GM19023 (cell line): ENCODE data around the gene SLC11A1.

Source experiments
- ATAC-seq: cut with Tn5 transposase; IDR thresholded peaks from one replicate; pipeline ENCODE4 v1.9.1; 2021; ENCODE audit warnings: mild to moderate bottlenecking, moderate library complexity; ENCODE audit not compliant: unreplicated experiment

The SLC11A1 gene

DNA sequence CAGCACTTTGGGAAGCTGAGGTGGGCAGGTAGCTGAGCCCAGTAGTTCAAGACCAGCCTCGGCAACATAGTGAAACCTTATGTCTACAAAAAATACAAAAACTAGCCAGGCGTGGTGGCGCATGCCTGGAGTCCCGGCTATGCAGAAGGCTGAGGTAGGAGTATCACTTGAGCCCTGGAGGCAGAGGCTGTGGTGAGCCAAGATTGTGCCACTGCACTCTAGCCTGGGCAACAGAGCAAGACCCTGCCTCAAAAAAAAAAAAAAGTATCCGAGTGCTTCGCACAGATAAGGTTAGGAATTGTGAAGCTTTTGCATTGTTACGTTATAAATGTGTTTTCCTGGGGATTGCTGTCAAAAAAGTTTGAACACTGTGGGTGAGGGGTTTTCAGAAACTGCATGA lies 21.7 kb downstream of the SLC11A1 start:
- no peak for ATAC-seq

DNA sequence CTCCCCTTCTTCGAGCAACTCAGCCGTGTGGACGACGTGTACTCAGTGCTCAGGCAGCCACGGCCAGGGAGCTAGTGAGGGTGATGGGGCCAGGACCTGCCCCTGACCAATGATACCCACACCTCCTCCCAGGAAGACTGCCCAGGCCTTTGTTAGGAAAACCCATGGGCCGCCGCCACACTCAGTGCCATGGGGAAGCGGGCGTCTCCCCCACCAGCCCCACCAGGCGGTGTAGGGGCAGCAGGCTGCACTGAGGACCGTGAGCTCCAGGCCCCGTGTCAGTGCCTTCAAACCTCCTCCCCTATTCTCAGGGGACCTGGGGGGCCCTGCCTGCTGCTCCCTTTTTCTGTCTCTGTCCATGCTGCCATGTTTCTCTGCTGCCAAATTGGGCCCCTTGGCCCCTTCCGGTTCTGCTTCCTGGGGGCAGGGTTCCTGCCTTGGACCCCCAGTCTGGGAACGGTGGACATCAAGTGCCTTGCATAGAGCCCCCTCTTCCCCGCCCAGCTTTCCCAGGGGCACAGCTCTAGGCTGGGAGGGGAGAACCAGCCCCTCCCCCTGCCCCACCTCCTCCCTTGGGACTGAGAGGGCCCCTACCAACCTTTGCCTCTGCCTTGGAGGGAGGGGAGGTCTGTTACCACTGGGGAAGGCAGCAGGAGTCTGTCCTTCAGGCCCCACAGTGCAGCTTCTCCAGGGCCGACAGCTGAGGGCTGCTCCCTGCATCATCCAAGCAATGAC lies 22.4 kb downstream of the SLC11A1 start:
- no peak for ATAC-seq

DNA sequence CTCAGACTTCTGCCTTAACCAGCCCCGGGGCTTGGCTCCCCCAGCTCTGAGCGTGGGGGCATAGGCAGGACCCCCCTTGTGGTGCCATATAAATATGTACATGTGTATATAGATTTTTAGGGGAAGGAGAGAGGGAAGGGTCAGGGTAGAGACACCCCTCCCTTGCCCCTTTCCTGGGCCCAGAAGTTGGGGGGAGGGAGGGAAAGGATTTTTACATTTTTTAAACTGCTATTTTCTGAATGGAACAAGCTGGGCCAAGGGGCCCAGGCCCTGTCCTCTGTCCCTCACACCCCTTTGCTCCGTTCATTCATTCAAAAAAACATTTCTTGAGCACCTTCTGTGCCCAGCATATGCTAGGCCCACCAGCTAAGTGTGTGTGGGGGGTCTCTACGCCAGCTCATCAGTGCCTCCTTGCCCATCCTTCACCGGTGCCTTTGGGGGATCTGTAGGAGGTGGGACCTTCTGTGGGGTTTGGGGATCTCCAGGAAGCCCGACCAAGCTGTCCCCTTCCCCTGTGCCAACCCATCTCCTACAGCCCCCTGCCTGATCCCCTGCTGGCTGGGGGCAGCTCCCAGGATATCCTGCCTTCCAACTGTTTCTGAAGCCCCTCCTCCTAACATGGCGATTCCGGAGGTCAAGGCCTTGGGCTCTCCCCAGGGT lies 23.1 kb downstream of the SLC11A1 start:
- no peak for ATAC-seq

DNA sequence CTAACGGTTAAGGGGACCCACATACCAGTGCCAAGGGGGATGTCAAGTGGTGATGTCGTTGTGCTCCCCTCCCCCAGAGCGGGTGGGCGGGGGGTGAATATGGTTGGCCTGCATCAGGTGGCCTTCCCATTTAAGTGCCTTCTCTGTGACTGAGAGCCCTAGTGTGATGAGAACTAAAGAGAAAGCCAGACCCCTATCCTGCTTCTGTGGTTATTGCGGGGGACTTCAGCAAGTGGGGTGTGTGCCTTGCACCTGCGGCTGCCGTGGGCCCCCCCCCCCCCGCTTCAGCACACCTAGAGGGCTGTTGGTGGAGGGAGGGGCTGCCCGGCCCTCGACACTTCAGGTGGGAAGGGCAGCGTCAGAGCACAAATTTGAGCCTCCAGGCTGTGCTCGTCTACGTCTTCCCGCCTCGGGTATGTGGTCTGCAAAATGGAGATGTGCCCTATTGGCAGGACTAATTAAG lies 23.7 kb downstream of the SLC11A1 start:
- ATAC-seq = peak; percentile 19

DNA sequence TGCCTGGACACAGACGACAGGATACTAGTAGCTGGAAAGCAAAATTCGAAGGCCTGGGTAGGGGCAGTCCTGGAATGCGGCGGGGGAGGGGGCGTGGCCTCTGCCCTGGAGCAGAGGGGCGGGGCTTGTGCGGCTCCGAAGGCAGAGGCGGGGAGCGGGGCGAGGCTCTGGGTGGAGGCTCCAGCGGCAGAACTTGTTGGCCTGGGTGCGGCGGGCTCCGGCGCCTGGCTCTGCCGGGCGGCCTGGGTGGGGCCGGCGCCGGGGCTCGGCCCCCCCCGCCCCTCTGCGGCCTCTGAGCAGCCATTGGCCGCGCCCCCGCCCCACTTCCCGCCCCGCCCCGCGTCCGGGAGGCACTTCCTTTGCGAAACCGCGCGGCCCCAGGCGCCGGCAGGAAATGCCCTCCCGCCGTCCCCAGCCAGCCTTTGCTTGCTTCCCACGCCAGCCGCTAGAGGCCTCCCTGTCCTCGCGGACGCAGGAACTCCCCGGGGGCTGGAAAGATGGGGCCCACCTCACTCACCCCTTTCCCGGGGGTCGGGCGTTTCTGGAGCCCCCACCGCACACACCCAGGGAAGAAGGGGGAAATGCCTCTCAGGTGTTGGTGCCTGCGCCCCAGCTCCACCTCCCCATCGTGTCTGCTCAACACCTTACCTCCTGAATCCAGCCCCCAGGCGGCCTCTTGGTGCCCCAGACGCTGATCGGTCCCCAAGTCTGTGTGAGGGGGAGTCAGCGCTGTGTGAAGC lies 24.3 kb downstream of the SLC11A1 start:
- peak; percentile 78 for ATAC-seq

DNA sequence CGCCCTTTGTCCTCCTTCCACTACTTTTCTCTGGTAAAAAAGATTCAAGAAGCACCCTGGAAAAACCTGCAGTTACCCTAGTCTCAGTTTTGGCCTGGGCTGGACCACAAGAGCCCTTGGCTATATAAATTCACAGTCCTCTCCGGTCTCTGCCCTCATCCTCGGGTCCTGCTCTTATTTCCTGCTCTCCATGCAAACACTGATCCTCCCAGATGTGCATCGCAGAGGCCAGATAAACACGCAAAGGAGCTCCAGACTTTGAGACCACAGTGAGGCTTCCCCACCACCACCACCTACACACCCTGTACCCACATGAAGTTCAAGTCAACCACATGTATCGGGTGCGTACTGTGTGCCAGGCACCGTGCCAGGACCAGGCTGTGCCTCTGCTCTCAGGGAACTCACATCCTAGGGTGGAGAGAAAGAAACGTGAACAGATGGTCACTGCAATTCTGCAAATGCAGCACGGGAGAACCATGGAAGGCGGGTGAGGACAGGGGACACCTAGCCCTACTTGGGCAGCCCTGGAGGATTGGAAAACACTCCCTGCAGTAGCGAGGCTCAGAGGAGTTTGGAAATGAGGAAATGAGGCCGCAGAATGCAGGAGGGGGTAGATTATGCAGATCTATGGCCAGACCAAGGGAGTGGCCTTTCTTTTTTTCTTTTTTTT lies 25.0 kb downstream of the SLC11A1 start:
- ATAC-seq = peak; percentile 2

DNA sequence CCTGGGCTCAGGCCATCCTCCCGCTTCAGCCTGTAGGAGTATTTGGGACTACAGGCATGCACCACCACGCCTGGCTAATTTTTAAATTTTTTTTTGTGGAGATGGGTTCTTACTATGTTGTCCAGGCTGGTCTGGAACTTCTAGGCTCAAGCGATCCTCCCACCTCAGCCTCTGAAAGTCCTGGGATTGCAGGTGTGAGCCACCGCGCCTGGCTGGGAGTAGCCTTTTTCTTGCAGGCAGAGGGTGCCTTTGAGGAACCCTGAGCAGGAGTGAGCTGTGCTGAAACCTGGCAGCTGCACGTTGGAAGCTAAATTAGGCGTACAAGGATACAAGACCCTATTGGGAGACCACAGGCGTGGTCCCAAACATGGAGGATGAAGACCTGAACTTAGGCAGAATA lies 25.6 kb downstream of the SLC11A1 start:
- ATAC-seq = no peak

DNA sequence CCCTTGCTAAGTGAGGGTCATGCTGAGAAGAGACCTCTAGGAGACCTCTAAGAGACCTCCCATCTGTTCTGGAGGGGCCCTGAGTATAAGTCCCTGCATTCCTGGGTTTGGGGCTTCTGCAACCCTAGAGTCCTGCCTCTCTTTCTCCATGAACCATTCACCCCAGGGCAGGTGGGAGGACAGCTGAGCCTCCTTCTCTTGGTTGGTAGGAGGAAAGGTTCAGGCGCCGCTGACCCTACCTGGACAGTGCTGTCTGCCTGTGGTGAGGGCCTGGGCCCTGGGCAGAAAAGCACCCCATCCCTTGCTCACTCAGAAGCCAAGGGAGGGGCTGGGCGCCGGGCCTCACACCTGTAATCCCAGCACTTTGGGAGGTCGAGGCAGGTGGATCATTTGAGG lies 36.2 kb downstream of the SLC11A1 start:
- ATAC-seq = no peak

DNA sequence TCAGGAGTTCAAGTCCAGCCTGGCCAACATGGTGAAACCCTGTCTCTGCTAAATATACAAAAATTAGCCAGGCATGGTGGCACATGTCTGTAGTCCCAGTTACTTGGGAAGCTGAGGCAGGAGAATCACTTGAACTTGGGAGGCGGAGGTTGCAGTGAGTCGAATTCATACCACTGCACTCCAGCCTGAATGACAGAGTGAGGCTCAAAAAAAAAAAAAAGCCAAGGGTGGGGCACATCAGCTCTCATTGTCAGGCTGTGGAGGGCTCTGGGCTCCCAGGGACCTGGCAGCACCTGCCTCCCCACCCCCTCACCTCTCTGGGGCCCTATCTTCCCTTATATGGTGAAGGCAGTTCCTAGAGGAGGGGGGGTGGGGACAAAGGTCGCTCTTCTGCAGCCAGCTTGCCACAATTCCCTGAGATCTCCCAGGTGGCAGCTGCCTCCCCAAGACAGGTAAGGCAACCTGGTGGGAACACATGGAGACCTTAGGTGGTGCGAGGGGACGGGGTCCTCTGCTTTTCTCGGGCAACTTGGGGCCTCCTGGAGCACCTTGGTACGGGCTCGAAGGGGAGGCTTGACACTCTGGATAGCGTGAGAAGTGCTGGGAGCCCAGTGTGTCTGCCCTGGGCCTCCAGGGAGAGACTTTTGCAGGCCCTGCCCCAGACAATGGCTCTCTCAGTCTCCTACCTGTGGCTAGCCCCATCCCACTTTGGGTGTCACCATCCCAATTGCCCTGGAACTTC lies 36.8 kb downstream of the SLC11A1 start, which contains the start of gene VIL1:
Gene VIL1 (plus strand): TSS at position 407 of the 742 bp plus-strand sequence. CDS start 4,656 bp downstream, outside the sequence.
- no peak for ATAC-seq

DNA sequence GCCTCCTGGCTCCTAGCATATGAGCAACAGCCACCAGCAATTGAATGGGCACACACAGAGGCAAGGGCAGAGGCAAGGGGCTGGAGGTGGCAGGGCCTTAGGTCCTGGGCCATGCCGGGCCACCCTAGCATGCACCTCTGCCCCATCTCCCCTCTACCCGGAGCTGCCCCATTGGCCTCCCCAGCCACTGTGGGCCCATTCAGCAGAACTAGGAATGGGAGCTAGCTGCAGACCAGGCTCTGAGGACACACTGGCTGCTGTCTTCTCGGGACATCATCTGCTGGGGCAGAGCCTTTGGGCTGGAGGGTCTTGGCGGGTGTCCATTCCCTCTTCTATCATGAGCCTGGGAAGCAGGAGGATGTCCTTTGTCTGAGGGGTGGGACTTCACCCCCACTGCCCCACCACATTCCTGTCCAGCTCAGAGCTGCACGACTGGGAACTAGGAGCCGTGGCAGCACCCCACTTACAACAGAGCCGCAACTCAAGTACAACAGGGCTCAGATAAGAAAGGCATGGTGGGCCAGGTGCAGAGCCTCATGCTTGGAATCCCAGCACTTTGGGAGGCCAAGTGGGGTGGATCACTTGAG lies 37.6 kb downstream of the SLC11A1 start:
- ATAC-seq = no peak

DNA sequence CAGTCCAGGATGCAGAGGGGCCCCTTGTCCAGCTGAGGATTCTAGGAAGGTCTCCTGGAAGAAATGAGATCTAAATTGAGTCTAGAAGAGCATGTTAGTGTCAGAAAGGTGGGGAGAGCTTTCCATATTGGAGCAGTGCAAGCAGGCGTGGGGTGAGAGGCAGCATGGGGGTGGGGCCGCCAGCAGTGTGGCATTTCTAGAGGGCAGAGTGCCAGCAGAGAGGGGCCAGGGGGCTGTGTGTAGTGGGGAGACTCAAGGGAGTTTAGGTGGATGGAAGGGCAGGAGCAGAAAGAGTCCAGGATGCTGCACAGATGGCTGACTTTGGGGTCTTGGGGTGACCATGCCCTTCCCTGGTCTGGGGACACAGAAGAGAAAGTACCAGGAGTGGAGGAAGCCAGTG lies 39.0 kb downstream of the SLC11A1 start:
- ATAC-seq = no peak

DNA sequence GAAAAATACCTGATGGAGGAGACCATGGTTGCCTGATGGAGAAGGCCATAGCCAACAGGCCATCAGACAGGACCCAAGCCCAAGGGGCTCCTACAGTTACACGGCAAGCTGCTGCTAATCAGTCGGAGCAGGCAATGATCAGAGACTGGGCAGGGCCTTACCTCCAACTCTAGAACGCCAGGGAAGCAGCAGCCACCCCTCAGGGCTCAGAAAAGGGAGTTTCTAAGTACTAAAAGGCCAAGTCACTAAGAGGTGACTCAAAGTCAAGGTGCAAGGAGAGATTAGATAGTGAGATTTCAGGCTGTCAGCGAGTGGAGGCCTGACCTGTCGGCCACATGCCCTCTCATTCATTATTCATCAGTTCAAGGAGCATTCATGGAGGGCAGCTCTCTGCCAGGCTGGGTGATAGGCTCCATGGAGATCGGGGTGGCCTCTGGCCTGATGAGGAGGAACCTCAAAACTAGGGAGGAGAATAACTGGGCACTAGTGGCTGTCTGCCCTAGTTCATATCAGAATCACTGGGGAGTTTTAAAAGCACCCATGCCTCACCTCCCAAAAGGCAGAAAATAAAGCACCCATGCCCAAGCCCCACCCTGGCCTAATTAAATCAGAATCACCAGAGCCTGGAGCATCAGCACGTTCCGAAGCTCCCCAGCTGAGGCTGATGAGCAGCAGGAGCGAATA lies 40.5 kb downstream of the SLC11A1 start:
- no peak for ATAC-seq

DNA sequence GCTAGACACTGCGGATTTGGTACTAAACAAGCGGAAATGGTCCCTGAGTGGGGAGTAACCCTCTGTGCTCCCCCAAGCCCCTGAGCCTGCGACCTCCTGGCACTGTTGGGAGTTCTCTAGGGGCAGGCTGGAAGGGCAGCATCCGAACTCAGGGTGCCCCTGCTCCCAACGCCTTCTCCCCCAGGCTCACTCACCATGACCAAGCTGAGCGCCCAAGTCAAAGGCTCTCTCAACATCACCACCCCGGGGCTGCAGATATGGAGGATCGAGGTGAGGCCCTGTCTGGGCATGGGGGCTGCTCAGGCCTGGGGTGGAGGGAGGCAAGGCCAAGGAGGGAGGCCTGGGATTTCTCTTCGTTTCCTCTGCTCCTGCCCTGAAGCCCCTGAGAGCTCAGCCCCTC lies 41.5 kb downstream of the SLC11A1 start:
- no peak for ATAC-seq

DNA sequence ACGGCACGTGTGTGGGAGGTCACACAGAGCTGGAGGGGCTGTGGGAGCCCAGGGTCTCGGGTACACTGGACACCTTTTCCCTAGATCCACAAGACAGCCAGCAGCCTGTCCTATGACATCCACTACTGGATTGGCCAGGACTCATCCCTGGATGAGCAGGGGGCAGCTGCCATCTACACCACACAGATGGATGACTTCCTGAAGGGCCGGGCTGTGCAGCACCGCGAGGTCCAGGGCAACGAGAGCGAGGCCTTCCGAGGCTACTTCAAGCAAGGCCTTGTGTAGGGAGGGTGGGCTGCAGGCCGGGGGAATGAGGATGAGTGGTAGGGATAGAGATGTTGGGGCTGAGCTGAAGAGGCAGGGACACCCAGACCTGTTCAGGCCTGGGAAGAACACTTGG lies 43.5 kb downstream of the SLC11A1 start:
- ATAC-seq = no peak

DNA sequence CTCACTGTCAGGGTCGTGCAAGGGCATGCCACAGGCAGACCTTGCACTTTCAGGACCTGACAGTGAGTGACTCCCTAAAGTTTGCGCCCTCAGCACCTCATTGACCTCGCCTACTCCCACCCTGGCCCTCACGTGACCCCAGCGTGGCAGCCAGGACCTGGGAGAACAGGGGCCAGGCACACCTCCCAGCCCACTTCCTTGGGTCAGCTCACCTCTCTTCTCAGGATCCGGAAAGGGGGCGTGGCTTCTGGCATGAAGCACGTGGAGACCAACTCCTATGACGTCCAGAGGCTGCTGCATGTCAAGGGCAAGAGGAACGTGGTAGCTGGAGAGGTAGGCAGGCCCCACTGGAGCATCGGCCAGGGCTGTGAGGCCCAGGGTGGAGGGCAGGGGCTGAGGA lies 45.7 kb downstream of the SLC11A1 start:
- no peak for ATAC-seq

DNA sequence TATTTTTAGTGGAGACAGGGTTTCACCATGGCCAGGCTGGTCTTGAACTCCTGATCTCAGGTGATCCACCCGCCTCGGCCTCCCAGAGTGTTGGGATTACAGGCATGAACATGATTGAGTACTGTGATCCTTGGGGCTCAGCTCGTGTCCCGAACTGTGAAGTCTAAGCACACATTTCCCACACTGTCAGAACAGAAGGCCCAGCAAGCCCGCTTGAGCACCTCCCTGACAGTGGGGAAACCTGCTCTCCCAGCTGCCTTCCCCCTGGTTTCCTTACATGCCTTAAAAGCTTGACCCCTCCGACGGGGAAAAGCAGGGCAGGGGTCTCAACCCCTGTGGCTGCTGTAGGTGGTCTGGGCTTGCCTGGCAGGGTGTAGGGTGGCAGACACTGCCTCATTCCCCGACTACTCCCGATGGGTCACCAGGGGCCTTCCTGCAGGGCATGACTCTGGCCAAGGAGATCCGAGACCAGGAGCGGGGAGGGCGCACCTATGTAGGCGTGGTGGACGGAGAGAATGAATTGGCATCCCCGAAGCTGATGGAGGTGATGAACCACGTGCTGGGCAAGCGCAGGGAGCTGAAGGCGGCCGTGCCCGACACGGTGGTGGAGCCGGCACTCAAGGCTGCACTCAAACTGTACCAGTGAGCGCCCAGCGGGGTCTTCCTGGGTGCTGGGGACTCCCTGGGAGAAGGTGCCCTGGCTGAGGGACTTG lies 46.9 kb downstream of the SLC11A1 start:
- no peak for ATAC-seq

DNA sequence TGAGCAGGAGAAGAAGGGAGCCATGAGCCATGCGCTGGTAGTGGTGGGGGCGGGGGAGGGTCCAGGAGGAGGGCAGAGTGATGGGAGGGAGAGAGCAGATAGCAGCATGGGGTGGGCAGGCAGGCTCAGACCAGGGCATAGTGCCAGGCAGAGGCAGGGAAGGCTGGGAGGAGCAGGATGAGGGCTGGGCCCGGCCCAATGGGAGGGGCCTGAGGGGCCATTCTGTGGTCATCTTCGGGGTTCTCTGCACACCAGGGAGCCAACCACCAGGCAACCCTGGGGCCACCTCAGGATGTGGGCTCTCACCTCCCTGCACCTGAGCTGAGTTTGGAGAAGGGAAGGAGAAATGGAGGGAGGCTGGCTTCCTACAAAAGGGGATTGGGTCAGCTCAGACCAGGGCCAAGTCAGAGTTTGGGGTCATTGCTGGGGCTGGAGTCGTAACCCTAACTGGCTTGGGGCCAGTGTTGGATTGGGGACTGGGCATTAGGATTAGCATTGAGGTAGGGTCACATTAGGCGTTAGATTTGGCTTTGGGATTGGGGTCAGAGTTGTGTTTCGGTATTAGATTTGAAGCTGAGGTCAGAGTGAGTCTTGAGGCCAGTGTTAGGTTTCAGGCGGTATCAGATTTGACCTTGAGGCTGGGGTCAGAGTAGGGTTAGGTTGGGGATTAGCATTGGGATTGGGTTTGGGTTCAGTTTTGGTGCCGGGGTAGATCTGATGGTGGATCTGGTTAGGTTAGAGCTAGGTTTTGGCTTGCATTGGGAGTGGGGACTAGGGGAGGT lies 48.0 kb downstream of the SLC11A1 start:
- no peak for ATAC-seq

DNA sequence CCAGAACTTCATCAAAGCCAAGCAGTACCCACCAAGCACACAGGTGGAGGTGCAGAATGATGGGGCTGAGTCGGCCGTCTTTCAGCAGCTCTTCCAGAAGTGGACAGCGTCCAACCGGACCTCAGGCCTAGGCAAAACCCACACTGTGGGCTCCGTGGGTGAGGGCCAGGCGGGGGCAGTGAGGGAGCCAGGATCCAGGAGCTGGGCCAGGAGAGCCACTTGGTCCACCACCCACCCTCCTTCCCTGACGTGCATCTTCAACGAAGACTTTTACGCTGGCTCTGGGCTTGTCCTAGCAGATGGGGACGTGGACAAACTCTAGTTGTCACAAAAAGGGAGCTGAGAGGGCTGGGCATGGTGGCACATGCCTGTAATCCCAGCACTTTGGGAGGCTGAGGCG lies 48.6 kb downstream of the SLC11A1 start:
- ATAC-seq = no peak
